Glutamatergic neuron (in vitro differentiated cells): ENCODE results near the gene AACS. TPM values are rescaled to one million over a fixed set of nuclear protein-coding genes. Genes with fewer than 3 reads are reported as not detected.

Source experiments
- DNase-seq: peaks from one replicate; pipeline ENCODE4 v3.0.0; 2022
- H3K27ac Mint-ChIP-seq: one replicate; pipeline ENCODE4 v1.8.0; 2020; ENCODE audit warnings: mild to moderate bottlenecking, mixed read lengths, inconsistent platforms; ENCODE audit not compliant: unreplicated experiment
- H3K27me3 Mint-ChIP-seq: one replicate; pipeline ENCODE4 v1.8.0; 2020; ENCODE audit warnings: mild to moderate bottlenecking, moderate library complexity, mixed read lengths, inconsistent platforms; ENCODE audit not compliant: unreplicated experiment
- H3K36me3 Mint-ChIP-seq: one replicate; pipeline ENCODE4 v1.8.0; 2020; ENCODE audit warnings: mild to moderate bottlenecking, mixed read lengths, inconsistent platforms; ENCODE audit not compliant: unreplicated experiment
- H3K4me1 Mint-ChIP-seq: one replicate; pipeline ENCODE4 v1.8.0; 2020; ENCODE audit warnings: mild to moderate bottlenecking, low read depth, mixed read lengths, inconsistent platforms; ENCODE audit not compliant: unreplicated experiment
- H3K4me3 Mint-ChIP-seq: one replicate; pipeline ENCODE4 v1.8.0; 2020; ENCODE audit warnings: mild to moderate bottlenecking, mixed read lengths, inconsistent platforms; ENCODE audit not compliant: unreplicated experiment
- H3K9me3 Mint-ChIP-seq: one replicate; pipeline ENCODE4 v1.8.0; 2020; ENCODE audit warnings: mild to moderate bottlenecking, moderate library complexity, mixed read lengths, inconsistent platforms; ENCODE audit not compliant: unreplicated experiment
- total RNA-seq: library from RNA; stranded (reverse); fragmentation: NEBNext Ultra II Directional; extraction: Animal tissue kit (Norgen Biotek cat#: 25700); gene quantifications from one replicate; pipeline ENCODE4 v1.2.1, GENCODE V29; 2021; ENCODE audit not compliant: unreplicated experiment
- TF ChIP-seq, protein P1 (sequence below): fragments of 200-600 bp; sonication (generic); IDR thresholded peaks from one replicate; pipeline ENCODE4 v1.5.0; 2021; ENCODE audit not compliant: partially characterized antibody, unreplicated experiment

Gene AACS
- total RNA-seq, 1 donor from 2014 or later = 59.3 TPM

DNA sequence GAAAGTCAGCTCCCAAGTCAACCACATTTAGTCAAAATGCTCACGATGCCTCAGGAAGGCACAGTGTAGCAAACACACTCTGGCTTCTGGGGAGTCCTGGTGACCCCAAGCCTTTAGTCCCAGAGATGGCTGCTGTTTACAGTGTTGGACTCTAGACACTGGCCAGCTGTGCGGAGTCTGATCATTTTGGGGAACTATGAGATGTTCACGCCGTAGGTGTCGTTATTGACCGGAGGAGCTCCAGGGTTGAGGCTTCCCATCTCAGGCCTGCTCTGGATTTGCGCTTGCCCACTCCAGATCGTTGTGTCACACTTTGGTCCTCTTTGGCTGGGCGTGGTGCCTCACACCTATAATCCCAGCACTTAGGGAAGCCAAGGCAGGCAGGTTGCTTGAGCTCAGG, 44.1 kb upstream of the AACS start:
- H3K4me1 Mint-ChIP-seq = peaks cover under 1% of the 10 kb centered on the region
- H3K27me3 Mint-ChIP-seq = no peaks in the 10 kb centered on the region
- DNase-seq = no peak
- H3K4me3 Mint-ChIP-seq = no peak overlapping the region
- no peak overlapping the region for H3K27ac Mint-ChIP-seq
- peaks cover 2% of the 10 kb centered on the region for H3K9me3 Mint-ChIP-seq
- TF ChIP-seq, protein P1, sequence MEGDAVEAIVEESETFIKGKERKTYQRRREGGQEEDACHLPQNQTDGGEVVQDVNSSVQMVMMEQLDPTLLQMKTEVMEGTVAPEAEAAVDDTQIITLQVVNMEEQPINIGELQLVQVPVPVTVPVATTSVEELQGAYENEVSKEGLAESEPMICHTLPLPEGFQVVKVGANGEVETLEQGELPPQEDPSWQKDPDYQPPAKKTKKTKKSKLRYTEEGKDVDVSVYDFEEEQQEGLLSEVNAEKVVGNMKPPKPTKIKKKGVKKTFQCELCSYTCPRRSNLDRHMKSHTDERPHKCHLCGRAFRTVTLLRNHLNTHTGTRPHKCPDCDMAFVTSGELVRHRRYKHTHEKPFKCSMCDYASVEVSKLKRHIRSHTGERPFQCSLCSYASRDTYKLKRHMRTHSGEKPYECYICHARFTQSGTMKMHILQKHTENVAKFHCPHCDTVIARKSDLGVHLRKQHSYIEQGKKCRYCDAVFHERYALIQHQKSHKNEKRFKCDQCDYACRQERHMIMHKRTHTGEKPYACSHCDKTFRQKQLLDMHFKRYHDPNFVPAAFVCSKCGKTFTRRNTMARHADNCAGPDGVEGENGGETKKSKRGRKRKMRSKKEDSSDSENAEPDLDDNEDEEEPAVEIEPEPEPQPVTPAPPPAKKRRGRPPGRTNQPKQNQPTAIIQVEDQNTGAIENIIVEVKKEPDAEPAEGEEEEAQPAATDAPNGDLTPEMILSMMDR = no peak
- H3K36me3 Mint-ChIP-seq = peaks cover 4% of the 10 kb centered on the region

GRCh38 chr12:125021771-125022170, 43.5 kb upstream of the AACS start:
- DNase-seq = no peak
- H3K9me3 Mint-ChIP-seq = peaks cover 2% of the 10 kb centered on the region
- no peaks in the 10 kb centered on the region for H3K4me1 Mint-ChIP-seq
- TF ChIP-seq, protein P1 = no peak
- H3K27me3 Mint-ChIP-seq = no peaks in the 10 kb centered on the region
- peaks cover 4% of the 10 kb centered on the region for H3K36me3 Mint-ChIP-seq
- H3K27ac Mint-ChIP-seq = no peak overlapping the region
- H3K4me3 Mint-ChIP-seq = no peak overlapping the region

GRCh38 chr12:125023065-125023464, 42.2 kb upstream of the AACS start:
- H3K4me1 Mint-ChIP-seq = no peaks in the 10 kb centered on the region
- TF ChIP-seq, protein P1 = no peak

GRCh38 chr12:125024949-125025563, 40.2 kb upstream of the AACS start:
- peaks cover 3% of the 10 kb centered on the region for H3K4me1 Mint-ChIP-seq
- TF ChIP-seq, protein P1 = no peak
- no peaks in the 10 kb centered on the region for H3K27me3 Mint-ChIP-seq
- H3K9me3 Mint-ChIP-seq = no peaks in the 10 kb centered on the region
- H3K4me3 Mint-ChIP-seq = no peak overlapping the region
- no peak for DNase-seq
- no peak overlapping the region for H3K27ac Mint-ChIP-seq
- no peaks in the 10 kb centered on the region for H3K36me3 Mint-ChIP-seq

More at GRCh38 chr12:125023065-125023464, 42.2 kb upstream of the AACS start:
- DNase-seq = no peak
- peaks cover 4% of the 10 kb centered on the region for H3K36me3 Mint-ChIP-seq
- H3K9me3 Mint-ChIP-seq = peaks cover 2% of the 10 kb centered on the region
- no peak overlapping the region for H3K27ac Mint-ChIP-seq
- H3K27me3 Mint-ChIP-seq = no peaks in the 10 kb centered on the region
- no peak overlapping the region for H3K4me3 Mint-ChIP-seq

DNA sequence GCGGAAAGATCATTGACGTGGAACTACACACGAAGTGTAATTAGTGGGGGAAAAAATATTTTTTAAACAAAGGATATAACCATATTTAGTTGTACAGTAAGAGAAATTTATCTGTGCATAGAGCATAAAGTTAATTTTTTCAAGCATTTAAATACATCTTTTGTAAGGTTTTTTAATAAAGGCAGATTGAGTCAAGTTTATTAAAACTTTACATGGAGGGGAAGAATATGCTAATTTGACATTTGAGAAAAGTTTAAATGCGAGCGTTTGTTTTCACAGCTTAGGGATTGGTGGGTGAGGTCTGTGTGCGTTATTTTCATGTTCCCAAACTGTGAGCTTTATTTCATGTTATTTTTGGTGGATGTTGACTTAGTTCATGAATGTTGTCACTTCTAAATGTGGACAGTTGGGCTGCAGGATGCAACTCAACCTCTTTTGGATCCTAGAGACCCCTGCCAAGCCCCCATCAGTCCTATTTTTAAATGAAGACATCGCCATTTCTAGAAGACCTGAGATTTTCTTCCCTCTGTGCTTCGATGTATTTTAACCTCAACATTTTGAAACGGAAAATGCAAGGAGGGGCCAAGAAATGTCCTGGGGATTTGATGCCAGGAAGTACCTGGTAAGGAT, 39.5 kb upstream of the AACS start:
- Mint-ChIP-seq H3K27me3 (no peaks in the 10 kb centered on the region), H3K36me3 (no peaks in the 10 kb centered on the region), H3K9me3 (no peaks in the 10 kb centered on the region), H3K27ac (no peak overlapping the region), H3K4me1 (peaks cover 3% of the 10 kb centered on the region), H3K4me3 (no peak overlapping the region)
- TF ChIP-seq, protein P1 = no peak
- no peak for DNase-seq
